ENCODE data around the gene DUSP15.

DUSP15 gene

DNA sequence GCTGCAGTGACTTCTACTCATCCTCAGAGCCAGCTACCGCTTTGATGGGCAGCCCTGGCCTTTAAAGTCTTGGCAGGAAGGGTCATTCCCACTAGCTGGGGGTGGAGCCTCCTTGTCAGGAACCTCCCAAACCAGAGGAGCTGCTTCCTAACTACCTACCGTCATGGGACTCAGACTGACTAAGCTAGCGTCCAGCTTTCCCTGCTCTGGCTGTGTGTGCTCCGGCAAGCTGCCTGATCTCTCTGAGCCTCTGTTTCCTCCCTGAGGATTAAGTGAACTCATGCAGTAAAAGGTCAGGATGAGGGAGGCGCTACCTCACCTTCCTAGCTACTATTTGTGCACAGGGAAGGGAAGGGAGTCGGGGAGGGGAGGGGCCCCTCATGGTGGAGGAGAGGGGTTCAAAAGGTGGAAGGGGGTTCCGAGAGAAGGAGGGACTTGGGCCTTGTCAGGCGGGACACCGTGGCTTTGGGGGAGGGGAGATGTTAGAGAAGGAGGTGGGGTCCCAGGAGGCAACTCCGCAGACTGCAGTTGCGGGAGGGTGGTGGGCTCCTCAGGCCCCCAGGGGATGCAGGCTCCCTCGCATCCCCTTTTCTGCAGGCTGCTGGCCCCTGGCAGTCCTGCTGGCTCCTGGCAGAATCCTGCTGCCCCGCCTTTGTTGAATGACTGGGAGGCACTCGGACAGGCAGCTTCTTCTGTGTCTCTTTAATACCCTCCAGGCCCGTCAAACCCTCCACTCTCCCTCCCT, 9.8 kb downstream of the DUSP15 start:
- no peak for DNase-seq (ENCODE audit: low read depth)

DNA sequence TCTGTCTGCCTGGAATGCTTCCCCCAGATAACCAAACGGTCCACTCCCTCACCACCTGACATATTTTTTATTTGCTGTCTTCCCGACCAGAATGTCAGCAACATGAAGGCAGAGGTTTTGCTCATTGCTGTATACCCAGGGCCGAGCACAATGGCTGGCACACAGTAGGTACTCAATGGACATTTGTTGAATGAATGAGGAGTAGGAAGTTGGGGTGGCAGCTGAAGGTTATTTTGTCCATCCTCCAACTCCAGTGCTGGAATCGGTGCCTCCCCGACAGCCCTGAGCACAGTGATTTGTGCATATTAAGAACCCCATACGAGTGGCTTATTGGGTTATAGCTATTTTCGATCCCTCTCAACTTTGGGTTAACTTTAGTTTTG, 10.3 kb downstream of the DUSP15 start:
- DNase-seq (ENCODE audit: low read depth): no peak

DNA sequence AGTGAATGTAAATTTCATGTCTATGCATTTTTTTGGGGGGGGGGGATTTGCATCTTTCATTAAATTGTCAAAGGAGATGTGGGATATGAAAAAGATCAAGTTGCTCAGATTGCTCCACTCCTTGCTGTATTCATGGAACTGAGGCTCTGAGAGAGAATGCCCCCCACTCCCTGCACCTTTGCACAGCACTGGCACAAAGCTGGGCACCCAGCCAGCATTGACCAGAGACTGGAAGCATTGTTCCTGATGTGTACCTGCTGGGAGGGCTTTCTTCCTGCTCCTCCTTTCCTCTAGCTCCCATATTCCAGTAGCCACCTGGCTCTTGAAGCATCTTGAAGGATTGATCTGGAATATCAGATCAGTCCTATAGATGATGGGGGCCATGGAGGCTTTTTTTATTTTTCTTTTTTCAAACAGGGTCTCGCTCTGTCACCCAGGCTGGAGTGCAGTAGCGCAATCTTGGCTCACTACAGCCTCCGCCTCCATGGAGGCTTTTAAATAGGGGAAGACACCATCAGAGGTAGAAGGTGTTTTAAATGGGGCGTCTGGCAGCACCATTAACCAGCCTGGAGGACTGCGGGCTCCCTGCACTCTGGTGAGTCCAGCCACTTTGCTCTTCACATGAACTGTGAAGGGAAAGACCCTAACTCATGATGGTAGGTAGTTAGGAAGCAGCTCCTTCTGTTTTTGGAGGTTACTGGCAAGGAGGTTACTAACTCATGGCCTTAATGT, 10.9 kb downstream of the DUSP15 start:
- no peak for DNase-seq (ENCODE audit: low read depth)

DNA sequence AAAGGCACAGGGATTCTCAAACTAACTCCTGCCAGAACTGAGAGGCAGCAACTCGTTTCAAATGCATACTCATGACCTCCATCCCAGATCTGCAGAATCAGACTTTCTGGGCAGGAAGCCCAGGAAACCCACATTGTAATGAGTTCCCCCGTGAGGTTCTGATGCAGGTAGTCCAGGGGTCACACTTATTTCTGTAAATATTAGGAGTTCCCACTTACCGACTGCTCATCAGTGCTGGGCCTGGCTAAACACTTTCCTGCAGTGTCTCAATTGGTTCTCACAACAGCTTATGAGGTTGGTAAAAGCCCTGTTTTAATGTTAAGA, 11.6 kb downstream of the DUSP15 start:
- DNase-seq (ENCODE audit: low read depth): no peak

DNA sequence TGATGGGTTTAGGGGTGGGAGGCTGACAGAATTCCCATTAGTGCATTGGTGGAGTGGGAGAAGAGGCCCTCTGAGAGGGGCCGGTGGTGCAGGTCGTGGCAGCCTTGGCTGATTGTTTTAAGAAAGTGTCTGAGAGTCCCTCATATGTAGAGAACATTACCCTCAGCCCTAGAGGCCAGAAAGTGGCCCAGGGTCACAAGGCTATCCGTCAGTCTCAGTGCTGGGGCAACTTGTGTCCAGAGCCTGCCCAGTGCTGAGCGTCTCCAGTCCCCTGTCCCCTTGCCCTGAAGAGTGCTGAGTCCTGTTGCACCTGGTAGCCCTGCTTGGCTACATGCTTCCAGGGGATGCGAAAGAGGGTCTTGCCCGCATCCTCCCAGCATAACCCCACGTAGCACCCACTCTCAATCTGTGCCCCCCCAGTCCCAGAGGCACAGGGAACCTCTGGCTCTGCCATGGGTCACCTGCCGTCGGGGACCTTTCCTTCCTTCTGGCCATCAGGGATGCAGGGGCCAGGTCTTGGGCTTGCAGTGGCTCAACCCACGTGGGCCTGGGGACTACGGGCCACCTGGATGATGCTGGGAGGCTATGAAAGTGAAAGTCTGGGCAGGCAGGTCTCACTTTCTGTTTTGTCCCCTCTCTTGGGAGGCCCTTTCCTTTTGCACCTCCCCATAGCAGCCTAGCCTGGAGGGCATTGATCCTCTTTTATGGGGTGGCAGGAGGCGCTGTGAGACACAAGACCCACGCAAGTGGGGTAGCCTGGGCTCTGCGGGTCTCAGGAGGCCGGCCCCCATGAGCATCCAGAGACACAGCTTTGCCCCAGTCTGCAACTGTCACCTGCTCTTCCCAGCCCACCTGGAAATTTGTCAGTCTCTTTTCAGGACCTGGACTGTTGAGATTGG, 12.2 kb downstream of the DUSP15 start:
- no peak for DNase-seq (ENCODE audit: low read depth)

DNA sequence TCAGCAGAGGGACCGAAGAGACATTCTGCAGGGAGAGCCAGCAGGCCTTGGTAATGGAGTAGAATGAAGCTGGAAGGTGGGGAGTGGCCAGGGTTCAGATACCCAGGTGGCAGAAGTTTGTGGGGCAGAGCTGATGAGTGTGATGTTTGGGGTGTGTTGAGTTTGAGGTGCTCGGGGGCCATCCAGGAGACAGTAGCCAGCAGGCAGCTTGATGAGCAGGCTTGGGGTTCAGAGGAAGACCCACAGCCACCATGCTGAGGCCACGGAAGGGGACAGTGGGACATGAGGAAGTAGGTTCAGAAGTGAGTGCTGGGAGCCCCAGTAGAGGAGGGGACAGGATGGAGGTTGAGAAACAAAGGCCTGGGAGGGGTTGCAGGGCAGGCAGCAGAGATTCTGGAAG, 13.8 kb downstream of the DUSP15 start:
- DNase-seq (ENCODE audit: low read depth): no peak

DNA sequence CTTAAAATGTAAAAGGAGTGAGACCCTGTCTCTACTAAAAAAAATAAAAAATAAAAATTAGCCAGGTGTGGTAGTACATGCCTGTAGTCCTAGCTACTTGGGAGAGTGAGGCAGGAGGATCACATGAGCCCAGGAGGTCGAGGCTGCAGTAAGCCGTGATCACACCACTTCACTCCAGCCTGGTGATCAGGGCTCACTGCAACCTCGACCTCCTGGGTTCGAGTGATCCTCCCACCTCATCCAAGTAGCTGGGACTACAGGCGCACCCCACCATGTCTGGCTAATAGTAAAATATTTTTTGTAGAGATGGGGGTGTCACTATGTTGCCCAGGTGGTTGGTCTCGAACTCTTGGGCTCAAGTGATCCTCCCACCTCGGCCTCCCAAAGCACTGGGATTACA, 16.8 kb downstream of the DUSP15 start:
- DNase-seq (ENCODE audit: low read depth): no peak

DNA sequence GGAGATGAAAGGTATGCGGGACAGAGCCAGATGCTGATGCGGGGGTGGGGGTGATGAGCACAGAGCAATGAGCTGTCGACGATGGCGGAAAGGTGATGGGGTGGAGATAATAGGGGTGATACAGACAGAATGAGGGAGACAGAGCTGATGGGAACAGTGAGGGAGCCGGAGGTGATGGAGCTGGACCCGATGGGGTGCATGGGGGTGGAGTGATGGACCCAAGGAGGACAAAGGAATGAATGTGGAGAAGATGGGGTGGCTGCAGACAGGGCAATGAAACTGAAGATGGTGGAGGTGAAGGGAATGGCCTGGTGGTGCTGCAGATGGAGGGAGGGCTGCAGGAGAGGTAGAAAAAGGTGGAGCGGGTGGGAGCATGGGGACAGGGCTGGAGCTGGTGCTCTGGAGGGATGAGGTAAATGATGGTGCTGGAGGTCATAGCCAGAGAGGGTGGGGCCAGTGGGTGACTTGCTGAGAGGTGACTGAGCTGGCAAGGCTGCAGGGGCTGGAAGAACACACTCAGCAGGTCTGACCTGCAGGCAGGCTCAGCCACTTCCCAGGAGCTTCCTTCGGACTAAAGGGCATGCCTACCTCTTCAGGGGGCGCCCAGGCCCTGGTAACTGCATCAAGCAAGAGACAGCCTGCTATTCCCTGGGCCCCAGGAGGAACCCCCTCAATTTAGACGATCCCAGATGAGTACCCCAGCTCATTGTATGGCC, 18.9 kb downstream of the DUSP15 start:
- no peak for DNase-seq (ENCODE audit: low read depth)

DNA sequence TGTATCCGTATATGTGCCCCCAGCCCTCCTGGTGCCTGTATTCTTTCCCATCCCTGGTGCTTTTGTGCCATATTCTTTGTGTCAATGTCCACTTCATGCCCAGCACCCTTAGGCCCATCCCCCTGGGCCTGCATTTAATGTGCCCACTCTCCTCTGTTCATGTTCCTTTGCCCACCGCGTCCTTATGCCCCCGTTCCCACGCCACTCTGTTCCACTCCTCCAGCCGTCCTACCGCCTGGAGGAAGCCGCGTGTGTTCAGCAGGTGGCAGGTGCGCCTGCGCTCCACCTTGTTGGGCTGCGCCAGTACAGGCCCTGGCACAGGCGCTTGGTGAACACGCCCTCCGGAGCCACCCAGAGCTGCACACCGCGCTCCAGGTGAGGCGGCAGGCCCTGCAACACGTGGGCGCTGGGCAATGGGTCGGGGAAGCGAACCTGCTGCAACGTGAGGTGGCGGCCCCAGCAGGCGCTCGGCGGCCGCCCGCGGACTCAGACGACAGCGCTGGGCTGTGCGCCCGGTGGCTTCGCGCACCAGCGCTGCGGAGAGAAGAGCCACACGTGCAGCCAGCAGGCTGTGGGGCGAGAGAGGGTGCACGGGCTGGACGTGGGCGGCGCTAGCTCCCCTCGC, 20.9 kb downstream of the DUSP15 start:
- DNase-seq (ENCODE audit: low read depth): no peak

DNA sequence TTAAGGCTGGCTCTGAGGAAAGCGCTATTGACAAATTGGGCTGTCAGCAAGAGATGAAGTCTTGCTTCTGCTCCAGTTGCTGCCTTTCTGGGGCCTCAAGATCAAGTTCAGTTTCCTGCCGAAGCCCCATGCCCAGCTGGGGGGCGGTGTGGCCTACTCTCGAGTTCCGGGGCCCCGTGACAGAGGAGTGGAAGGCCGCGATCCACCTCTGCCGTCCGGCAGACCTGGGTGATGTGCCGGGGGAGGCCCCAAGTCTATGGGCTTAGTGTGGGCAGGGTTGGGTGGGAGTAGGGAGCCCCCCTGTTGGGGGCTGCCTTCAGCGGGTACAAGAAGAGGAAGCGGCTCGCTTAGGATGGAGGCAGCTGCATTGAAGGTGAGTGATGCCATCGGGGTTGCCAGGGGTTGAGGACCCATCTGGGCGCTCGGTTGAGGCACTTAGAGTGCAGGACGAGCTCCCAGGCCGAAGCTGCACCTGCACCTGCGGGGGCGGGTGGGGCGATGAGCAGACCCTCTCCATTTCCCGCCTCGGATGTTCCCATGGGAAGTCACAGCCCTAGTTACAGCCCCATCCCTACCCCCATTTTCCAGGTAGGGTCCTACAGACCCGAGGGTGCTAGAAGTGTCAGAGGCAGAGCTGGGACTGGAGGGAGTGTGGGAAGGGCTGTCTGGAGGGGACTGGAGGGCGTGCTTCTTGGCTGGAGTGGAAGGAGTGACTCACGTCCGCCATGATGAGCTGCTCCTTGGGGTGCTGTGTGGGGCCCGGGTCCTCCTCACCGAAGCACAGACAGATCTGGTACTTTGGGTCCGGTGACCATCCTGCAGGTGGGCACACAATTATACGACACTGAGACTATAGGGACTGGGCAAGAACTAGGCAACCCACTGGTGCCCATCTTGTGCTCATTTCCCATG, 22.0 kb downstream of the DUSP15 start:
- no peak for DNase-seq (ENCODE audit: low read depth)

DNA sequence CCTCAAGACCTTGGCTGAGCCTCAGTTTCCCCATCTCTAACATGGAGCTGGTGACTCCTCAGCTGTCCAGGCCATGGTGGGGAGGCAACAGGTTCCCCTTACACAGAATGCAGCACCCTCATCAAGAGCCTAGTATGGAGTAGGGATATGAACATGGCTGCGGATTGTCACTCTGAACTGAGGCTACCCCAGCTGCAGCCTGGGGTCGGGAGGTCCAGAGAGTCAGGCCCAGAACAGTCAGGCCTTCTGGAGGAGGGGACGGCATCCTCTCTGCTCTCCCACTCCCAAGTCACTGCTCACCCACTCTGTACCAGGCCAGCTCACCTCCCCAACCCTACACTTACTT, 23.6 kb downstream of the DUSP15 start:
- no peak for DNase-seq (ENCODE audit: low read depth)

DNA sequence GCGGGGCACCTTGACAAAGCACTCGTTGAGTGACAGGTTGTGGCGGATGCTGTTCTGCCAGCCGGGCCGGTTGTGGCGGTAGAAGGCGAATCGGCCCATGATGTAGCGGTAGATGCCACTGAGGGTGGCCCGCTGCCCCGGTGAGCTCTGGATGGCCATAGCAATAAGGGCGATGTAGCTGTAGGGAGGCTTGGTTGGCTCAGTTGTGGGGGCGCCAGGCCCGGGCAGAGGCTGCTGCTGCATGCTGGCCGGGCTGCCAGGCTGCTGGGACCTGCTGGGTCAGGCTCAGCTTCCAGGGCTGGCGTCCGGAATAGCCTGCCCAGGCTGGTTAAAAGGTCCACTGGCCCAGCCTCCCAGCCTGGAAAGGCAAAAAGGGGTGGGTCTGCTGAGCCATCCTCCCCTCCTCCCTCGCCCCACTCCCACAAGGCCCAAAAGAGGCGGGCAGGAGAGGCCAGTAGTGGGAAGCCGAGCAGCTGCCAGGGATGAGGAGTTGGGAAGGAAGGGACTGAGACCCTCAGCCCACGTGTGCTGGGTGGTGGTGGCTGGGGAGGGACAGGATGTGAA, 24.9 kb downstream of the DUSP15 start, which contains the start of gene FOXS1:
TSS of gene FOXS1 (minus strand) at position 305 of the 564 bp plus-strand sequence. CDS start at position 243, 62 bp downstream.
- no peak for DNase-seq (ENCODE audit: low read depth)

DNA sequence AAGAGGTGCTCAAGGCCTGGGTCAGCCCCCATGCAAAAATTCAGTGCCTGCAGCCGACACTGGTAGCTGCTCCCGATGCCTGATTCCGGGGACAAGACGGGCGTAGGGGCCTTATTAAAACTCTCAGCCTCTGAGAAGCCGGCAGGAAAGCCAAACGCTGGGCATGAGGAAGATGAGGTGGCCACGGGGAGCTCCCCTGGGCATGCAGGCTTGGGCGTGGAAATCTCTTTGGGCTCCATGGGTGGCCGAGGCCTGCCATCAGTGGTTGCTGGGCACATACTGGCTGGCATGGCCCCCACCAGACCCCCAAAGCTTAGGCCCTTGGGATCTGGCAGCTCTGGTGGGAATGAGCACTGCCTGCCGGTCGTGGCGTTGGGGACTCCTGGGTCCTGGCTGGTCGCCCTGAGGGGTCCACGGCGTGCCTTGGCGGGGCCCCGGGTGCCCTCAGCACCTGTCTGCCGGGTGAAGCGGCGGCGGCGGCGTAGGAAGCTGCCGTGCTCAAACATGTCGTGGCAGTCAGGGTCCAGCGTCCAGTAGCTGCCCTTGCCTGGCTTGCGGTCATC, 25.5 kb downstream of the DUSP15 start:
- DNase-seq (ENCODE audit: low read depth): no peak

DNA sequence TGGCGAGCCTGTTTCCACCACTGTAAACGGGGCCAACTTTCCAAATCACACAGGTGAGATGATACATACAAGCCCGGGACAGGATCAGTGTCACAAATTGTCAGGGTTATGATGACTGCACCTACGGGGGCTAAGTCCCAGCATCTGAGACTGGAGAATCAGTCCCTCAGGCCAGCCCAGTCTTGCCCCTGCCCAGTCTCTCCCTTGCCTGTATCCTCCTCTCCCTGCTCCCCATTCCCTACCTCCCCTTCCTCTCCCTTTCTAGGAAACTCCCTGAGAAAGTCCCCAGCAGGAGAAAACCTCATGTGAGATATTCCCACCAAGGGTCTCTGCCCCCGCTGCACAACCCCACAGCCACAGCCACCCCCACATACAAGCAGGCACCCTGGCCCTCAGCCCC, 26.4 kb downstream of the DUSP15 start:
- no peak for DNase-seq (ENCODE audit: low read depth)

DNA sequence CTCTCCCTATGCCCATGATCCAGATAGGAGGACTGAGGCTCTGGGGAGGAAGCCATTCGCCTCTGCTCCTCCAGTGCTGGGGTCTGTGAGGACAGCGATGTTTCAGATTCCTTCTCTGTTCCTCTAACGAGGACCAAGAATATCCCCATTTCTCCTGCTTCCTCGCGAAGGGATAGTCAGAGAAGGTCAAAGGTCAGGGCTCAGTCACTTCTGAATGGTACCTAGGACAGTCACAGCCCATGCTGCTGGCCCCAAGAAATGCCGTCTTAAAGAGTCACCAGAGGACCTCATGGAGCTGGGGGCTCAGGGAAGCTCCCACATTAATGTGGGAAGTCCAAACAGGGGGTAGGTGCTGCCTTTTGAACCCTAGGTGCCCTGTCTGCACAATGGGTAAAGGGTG, 27.0 kb downstream of the DUSP15 start:
- no peak for DNase-seq (ENCODE audit: low read depth)

DNA sequence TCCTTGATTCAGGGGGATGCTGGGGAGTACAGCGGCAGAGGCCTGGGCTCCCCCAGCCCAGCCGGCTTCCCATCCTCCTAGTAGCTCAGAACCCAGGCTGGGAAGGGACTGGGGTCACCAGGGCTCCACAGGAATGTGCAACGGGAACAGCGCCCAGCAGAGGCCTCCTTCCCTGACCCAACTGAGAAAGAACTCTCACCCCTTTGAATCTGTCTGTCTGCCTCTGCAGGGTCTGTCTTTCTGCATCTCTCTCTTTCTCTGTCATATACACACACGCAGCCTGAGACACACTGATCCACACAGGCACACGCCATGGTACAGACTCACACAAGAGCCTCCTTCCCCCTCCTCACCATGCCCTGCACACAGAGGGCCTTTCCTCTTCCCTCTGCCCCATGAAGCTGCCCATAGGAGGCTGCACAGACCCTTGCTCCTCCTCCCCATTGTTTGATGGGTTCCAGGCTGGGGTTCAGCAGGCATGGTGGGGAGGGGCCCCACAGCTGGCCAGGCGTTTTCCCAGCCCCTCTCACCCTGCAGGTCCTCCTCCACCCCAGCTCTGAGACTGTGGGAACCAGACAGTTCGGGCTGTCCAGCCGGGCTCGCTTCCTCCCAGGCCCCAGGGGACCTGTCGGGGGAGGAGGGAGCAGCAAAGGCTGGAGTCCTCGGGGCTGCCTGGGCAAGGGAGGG, 27.7 kb downstream of the DUSP15 start:
- no peak for DNase-seq (ENCODE audit: low read depth)

DNA sequence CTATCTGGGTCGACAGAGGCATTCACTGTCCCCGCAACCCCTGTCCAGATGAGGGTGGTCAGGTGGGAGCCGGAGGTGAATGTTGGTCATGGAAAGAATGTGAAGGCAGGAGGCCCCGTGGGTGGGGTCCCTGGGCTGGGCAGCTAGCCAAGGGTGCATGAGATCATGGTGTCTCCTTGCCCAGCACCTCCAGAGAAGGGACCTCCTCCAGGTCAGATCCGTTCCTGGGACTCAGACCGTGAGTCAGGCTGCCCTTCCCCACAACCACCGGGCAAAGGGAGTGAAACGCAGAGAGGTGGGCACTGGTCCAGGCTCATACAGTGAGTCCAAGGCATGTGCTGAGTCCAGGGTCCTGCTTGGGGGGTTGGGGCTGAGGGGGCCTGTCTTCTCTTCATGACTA, 28.4 kb downstream of the DUSP15 start:
- DNase-seq (ENCODE audit: low read depth): no peak

DNA sequence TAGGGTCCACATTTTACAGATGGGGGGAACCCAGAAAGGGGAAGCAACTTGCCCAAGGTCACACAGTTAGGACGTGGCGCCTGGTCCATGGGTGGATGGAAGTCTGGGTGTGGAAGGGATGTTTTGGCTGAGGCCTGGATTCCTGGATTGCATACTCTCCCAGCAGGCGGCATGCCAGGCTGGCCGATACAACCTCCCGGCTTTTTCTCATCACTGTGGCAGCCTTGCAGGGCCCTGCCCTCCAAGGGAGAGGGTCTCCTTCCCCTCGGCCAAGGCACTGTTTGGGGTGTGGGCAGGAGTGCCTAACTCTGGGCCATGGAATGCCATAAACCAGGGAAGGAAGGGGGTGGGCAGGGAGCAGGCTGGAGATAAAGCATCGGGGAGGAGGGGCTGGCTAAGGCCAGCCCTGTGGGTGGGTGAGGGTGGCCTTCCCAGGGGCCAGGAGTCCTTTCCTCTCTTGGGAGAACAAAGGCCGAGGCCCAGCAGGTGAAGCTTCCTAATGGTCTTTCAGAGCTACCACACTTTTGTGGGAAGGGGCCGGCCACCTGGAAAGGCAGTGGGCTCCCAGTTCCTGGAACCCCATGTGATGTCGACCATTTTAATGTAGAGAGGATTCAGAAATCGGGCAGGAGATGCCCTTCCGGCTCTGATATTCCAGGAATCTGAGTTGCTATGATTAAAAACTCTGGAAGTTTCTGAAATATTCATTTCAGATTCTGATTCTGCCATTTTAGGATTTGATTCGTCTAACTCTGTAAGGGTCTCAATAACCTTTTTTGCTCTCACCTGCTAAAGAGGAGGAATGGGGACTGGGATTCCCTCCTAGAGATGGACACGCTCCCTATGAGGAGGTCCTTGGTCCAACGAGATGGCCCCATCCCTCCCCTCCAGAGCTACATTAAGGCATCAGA, 29.2 kb downstream of the DUSP15 start:
- no peak for DNase-seq (ENCODE audit: low read depth)
